Measurements from ENCODE around the gene PIGT.

Gene PIGT

GRCh38 chr20:45406260-45407066 lies 9.5 kb upstream of the PIGT start:
- in situ Hi-C loops (cut with MboI; ENCODE audit: low pct_unique_long_range_greater_than_20kb, low sequenced_read_pairs, unreplicated experiment): no loop called here
- peak; percentile 24 for TF ChIP-seq CTCF (IDR thresholded peaks at IDR 0.05; ENCODE audit: extremely low read depth, insufficient read depth, missing control alignments)
- DNase-seq (ENCODE audit: low spot score): peak; percentile 62

GRCh38 chr20:45407067-45407745 lies 8.7 kb upstream of the PIGT start:
- DNase-seq (ENCODE audit: low spot score): peak; percentile 33
- in situ Hi-C loops (cut with MboI; ENCODE audit: low pct_unique_long_range_greater_than_20kb, low sequenced_read_pairs, unreplicated experiment): no loop called here
- TF ChIP-seq CTCF (IDR thresholded peaks at IDR 0.05; ENCODE audit: extremely low read depth, insufficient read depth, missing control alignments): no peak

- in situ Hi-C loops (cut with MboI; ENCODE audit: low pct_unique_long_range_greater_than_20kb, low sequenced_read_pairs, unreplicated experiment): no loop called here
- DNase-seq (ENCODE audit: low spot score): peak; percentile 32
- TF ChIP-seq CTCF (IDR thresholded peaks at IDR 0.05; ENCODE audit: extremely low read depth, insufficient read depth, missing control alignments): no peak
Measured at GRCh38 chr20:45407783-45408645, 7.9 kb upstream of the PIGT start, which contains the start of gene DBNDD2. Gene DBNDD2, plus strand, starts transcription at chr20:45408289. Its CDS starts 179 bp downstream, at chr20:45408468.

- in situ Hi-C loops (cut with MboI; ENCODE audit: low pct_unique_long_range_greater_than_20kb, low sequenced_read_pairs, unreplicated experiment): no loop called here
- no peak for TF ChIP-seq CTCF (IDR thresholded peaks at IDR 0.05; ENCODE audit: extremely low read depth, insufficient read depth, missing control alignments)
- peak; percentile 36 for DNase-seq (ENCODE audit: low spot score)
Measured at GRCh38 chr20:45408646-45409213, 7.2 kb upstream of the PIGT start.

GRCh38 chr20:45409521-45410272 lies 6.2 kb upstream of the PIGT start:
- in situ Hi-C loops (cut with MboI; ENCODE audit: low pct_unique_long_range_greater_than_20kb, low sequenced_read_pairs, unreplicated experiment): no loop called here
- DNase-seq (ENCODE audit: low spot score): no peak
- TF ChIP-seq CTCF (IDR thresholded peaks at IDR 0.05; ENCODE audit: extremely low read depth, insufficient read depth, missing control alignments): no peak

All from GM13977 (cell line).